Mammary epithelial cell (primary cell): Measurements from ENCODE around the gene SARDH.

Source experiments
- EZH2 ChIP-seq: IDR thresholded peaks from 2 replicates; pipeline ENCODE4 v1.6.1; 2012; ENCODE audit warnings: low read length, inconsistent platforms, borderline replicate concordance
- TF ChIP-seq, protein P1 (sequence below), 2 donors: IDR thresholded peaks in 1 of 2; conservative IDR thresholded peaks in 1 of 2; 2 replicates each; pipeline ENCODE4 v1.5.1; 2011 to 2012; ENCODE audit warnings: inconsistent platforms in 2 of 2, low read length in 2 of 2, mild to moderate bottlenecking in 2 of 2, control low read depth in 1 of 2, low read depth in 1 of 2; ENCODE audit not compliant: insufficient read depth in 1 of 2; ENCODE audit errors: extremely low read depth in 1 of 2

DNA sequence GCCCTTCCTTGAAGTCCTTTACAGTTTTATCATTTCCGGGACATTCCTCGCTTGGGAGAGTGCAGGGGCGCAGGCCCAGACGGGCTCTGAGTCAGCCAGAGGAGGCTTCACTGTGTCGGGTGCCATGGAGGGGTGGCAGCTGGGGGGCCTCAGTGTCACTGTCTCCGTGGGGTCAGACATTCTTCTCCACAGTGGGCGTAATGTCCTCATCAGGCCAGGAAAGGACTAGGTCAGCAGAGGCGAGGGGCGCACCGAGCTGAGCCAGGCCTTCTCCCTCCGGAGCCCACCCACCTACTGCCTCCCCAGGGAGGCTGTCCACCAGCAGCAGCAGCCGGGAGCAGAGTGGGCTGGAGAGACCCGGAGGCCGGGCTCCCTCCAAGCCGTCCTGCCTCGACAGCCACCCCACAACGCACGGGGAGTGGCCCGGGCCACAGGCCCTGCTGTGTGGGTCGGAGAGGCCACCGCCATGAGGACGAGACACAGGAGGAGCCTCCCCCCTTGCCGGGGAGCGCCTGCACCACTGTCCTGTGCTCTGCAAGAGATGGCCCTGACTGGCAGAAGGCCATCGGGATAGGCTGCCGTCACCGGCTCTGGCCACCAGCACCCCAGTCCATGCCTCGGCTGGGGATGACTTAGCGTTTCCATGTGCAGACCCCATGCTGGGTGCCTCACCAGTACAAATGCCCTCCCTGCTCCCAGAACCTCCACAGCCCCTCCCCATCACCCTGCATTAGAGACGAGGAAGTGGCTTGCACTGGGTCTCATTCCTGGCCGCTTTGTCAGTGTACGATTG lies 26.5 kb downstream of the SARDH start:
- TF ChIP-seq, protein P1, sequence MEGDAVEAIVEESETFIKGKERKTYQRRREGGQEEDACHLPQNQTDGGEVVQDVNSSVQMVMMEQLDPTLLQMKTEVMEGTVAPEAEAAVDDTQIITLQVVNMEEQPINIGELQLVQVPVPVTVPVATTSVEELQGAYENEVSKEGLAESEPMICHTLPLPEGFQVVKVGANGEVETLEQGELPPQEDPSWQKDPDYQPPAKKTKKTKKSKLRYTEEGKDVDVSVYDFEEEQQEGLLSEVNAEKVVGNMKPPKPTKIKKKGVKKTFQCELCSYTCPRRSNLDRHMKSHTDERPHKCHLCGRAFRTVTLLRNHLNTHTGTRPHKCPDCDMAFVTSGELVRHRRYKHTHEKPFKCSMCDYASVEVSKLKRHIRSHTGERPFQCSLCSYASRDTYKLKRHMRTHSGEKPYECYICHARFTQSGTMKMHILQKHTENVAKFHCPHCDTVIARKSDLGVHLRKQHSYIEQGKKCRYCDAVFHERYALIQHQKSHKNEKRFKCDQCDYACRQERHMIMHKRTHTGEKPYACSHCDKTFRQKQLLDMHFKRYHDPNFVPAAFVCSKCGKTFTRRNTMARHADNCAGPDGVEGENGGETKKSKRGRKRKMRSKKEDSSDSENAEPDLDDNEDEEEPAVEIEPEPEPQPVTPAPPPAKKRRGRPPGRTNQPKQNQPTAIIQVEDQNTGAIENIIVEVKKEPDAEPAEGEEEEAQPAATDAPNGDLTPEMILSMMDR (conservative IDR thresholded peaks at IDR 0.05 in 1 of 2, IDR thresholded peaks at IDR 0.05 in 1 of 2; ENCODE audit: extremely low read depth in 1 of 2, insufficient read depth in 1 of 2, low read depth in 1 of 2, low read length in 2 of 2) = no peak
- TF ChIP-seq EZH2 = no peak
